HG02870 (cell line): ENCODE measurements around the gene RBM7.
A peak's percentile ranks its signal among the peaks of the same experiment; 100 is the strongest.

Experiments
- ATAC-seq: cut with Tn5 transposase; IDR thresholded peaks from one replicate; pipeline ENCODE4 v1.9.1; 2021; ENCODE audit warnings: mild to moderate bottlenecking, moderate library complexity; ENCODE audit not compliant: unreplicated experiment

RBM7 gene

GRCh38 chr11:114400216-114400914, at the start of gene RBM7, which contains the start of gene C11orf71:
RBM7 (plus strand) TSS chr11:114400666; CDS start chr11:114400672, 6 bp downstream.
C11orf71 (minus strand) TSS chr11:114400511; CDS start chr11:114400331, 180 bp downstream.
- ATAC-seq = peak; percentile 92

GRCh38 chr11:114353443-114353842, 47.0 kb upstream of the RBM7 start:
- ATAC-seq = no peak

GRCh38 chr11:114354076-114354475, 46.4 kb upstream of the RBM7 start:
- no peak for ATAC-seq

- ATAC-seq = no peak
Observed at GRCh38 chr11:114358716-114359115, 41.8 kb upstream of the RBM7 start.

GRCh38 chr11:114359342-114359741, 41.1 kb upstream of the RBM7 start:
- no peak for ATAC-seq

GRCh38 chr11:114362326-114362725, 38.1 kb upstream of the RBM7 start:
- ATAC-seq = no peak

- no peak for ATAC-seq
Observed at GRCh38 chr11:114362958-114363357, 37.5 kb upstream of the RBM7 start.

GRCh38 chr11:114366331-114367243, 33.9 kb upstream of the RBM7 start:
- ATAC-seq = no peak

GRCh38 chr11:114367244-114367957, 33.1 kb upstream of the RBM7 start:
- ATAC-seq = no peak

- no peak for ATAC-seq
Observed at GRCh38 chr11:114368918-114369680, 31.4 kb upstream of the RBM7 start.

GRCh38 chr11:114375052-114375451, 25.4 kb upstream of the RBM7 start:
- ATAC-seq = no peak

GRCh38 chr11:114377612-114378267, 22.7 kb upstream of the RBM7 start:
- ATAC-seq = no peak

GRCh38 chr11:114379394-114380069, 20.9 kb upstream of the RBM7 start:
- no peak for ATAC-seq

- ATAC-seq = no peak
Observed at GRCh38 chr11:114382509-114382908, 18.0 kb upstream of the RBM7 start.

- ATAC-seq = no peak
Observed at GRCh38 chr11:114384487-114384886, 16.0 kb upstream of the RBM7 start.

GRCh38 chr11:114386131-114386530, 14.3 kb upstream of the RBM7 start:
- ATAC-seq = no peak

- ATAC-seq = no peak
Observed at GRCh38 chr11:114386545-114386944, 13.9 kb upstream of the RBM7 start.

GRCh38 chr11:114392735-114393667, 7.5 kb upstream of the RBM7 start:
- ATAC-seq = no peak
